ENCODE results near the gene PLCG2. TPM values are rescaled to one million over a fixed set of nuclear protein-coding genes. Genes with fewer than 3 reads are reported as not detected.
"Not testable (repeated sequence)": the region's sequence is repeated elsewhere in the genome, so short reads cannot be mapped to it uniquely, and the experiment has no call there.

Gene PLCG2
- total RNA-seq, 2 experiments from 2014 or later = 196 to 485 TPM

GRCh38 chr16:82008957-82009592, 230.0 kb downstream of the PLCG2 start:
- Histone ChIP-seq H3K36me3 (ENCODE audit: insufficient read depth, low read length) (no peaks in the 10 kb centered on the region), H3K9me2 (ENCODE audit: insufficient read depth, low read length) (no peaks in the 10 kb centered on the region), H2AFZ (ENCODE audit: low read length) (no peak overlapping the region), H3K4me1 (ENCODE audit: insufficient read depth, low read length, poor library complexity, severe bottlenecking) (no peaks in the 10 kb centered on the region), H3K4me3 (ENCODE audit: low read depth, low read length, poor library complexity, severe bottlenecking) (no peak overlapping the region), H4K20me1 (ENCODE audit: insufficient read depth, low read length) (no peaks in the 10 kb centered on the region), H3K27ac (ENCODE audit: low read depth, low read length, poor library complexity, severe bottlenecking) (no peak overlapping the region), H3K79me2 (ENCODE audit: insufficient read depth, low read depth, low read length) (no peaks in the 10 kb centered on the region), H3K9me3 (ENCODE audit: low read length) (0 out of 2 replicates have a peak, but pooled peaks cover 10% of the 10 kb centered on the region), H3K4me2 (ENCODE audit: low read length) (no peak overlapping the region)
- peak; percentile 6 for DNase-seq (ENCODE audit: low spot score)
- intact Hi-C loops (cut with micrococcal nuclease; ENCODE audit: unreplicated experiment) = no loop called here
- BruUV-seq (replicated peaks) = no TSS peak
- no peak for TF ChIP-seq EZH2phosphoT487 (IDR thresholded peaks at IDR 0.05; ENCODE audit: borderline replicate concordance, low read depth, low read length)
- ChIA-PET POLR2A (no interaction called here), CTCF (ENCODE audit: unreplicated experiment) (no interaction called here)

DNA sequence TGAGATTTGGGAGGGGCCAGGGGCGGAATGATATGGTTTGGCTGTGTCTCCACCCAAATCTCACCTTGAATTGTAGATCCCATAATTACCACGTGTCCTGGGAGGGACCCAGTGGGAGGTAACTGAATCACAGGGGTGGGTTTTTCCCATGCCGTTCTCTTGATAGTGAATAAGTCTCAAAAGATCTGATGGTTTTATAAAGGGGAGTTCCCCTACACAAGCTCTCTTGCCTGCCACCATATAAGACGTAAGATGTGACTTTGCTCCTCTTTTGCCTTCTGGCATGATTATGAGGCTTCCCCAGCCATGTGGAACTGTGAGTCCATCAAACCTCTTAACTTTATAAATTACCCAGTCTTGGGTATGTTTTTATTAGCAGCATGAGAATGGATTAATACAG, 230.7 kb downstream of the PLCG2 start:
- H3K4me3 ChIP-seq (ENCODE audit: low read depth, low read length, poor library complexity, severe bottlenecking); CTCF ChIA-PET (ENCODE audit: unreplicated experiment); DNase-seq (ENCODE audit: low spot score); H3K4me1 ChIP-seq (ENCODE audit: insufficient read depth, low read length, poor library complexity, severe bottlenecking); POLR2A ChIA-PET; H3K79me2 ChIP-seq (ENCODE audit: insufficient read depth, low read depth, low read length); intact Hi-C loops (cut with micrococcal nuclease; ENCODE audit: unreplicated experiment); H3K4me2 ChIP-seq (ENCODE audit: low read length); H3K36me3 ChIP-seq (ENCODE audit: insufficient read depth, low read length); H4K20me1 ChIP-seq (ENCODE audit: insufficient read depth, low read length); BruUV-seq (replicated peaks); H3K27ac ChIP-seq (ENCODE audit: low read depth, low read length, poor library complexity, severe bottlenecking); H3K9me2 ChIP-seq (ENCODE audit: insufficient read depth, low read length); H2AFZ ChIP-seq (ENCODE audit: low read length): not testable (repeated sequence)
- H3K9me3 ChIP-seq (ENCODE audit: low read length) = 0 out of 2 replicates have a peak, but pooled peaks cover 10% of the 10 kb centered on the region

GRCh38 chr16:82010649-82011048, 231.6 kb downstream of the PLCG2 start:
- DNase-seq (ENCODE audit: low spot score) = no peak
- no TSS peak for BruUV-seq (replicated peaks)
- 0 out of 2 replicates have a peak, but pooled peaks cover 10% of the 10 kb centered on the region for H3K9me3 ChIP-seq (ENCODE audit: low read length)
- no peaks in the 10 kb centered on the region for H3K36me3 ChIP-seq (ENCODE audit: insufficient read depth, low read length)
- CTCF ChIA-PET (ENCODE audit: unreplicated experiment) = no interaction called here
- no peak overlapping the region for H3K27ac ChIP-seq (ENCODE audit: low read depth, low read length, poor library complexity, severe bottlenecking)
- H2AFZ ChIP-seq (ENCODE audit: low read length) = no peak overlapping the region
- H3K79me2 ChIP-seq (ENCODE audit: insufficient read depth, low read depth, low read length) = no peaks in the 10 kb centered on the region
- peak overlapping the region; percentile 17 for H3K4me3 ChIP-seq (ENCODE audit: low read depth, low read length, poor library complexity, severe bottlenecking)
- no peaks in the 10 kb centered on the region for H3K4me1 ChIP-seq (ENCODE audit: insufficient read depth, low read length, poor library complexity, severe bottlenecking)
- H3K4me2 ChIP-seq (ENCODE audit: low read length) = peak overlapping the region; percentile 45; the same call in 1 of the 2 replicates
- TF ChIP-seq CTCF (conservative IDR thresholded peaks at IDR 0.05; ENCODE audit: low read length) = no peak
- no peak for TF ChIP-seq EZH2phosphoT487 (IDR thresholded peaks at IDR 0.05; ENCODE audit: borderline replicate concordance, low read depth, low read length)
- H4K20me1 ChIP-seq (ENCODE audit: insufficient read depth, low read length) = no peaks in the 10 kb centered on the region
- POLR2A ChIA-PET = no interaction called here
- no peaks in the 10 kb centered on the region for H3K9me2 ChIP-seq (ENCODE audit: insufficient read depth, low read length)
- intact Hi-C loops (cut with micrococcal nuclease; ENCODE audit: unreplicated experiment) = no loop called here

All from OCI-LY7 (cell line).